Nephron (organoid): ENCODE data around the gene TRMT1.

Experiments used
- H3K27ac Mint-ChIP-seq, 3 experiments: 2 replicates each; pipeline ENCODE4 v1.8.0; 2020; ENCODE audit warnings: mixed read lengths in 3 of 3, mild to moderate bottlenecking in 2 of 3, moderate library complexity in 1 of 3
- H3K27me3 Mint-ChIP-seq: 2 replicates; pipeline ENCODE4 v1.8.0; 2021; ENCODE audit warnings: low read depth, mild to moderate bottlenecking, moderate library complexity, mixed read lengths
- H3K36me3 Mint-ChIP-seq: 2 replicates; pipeline ENCODE4 v1.8.0; 2020; ENCODE audit warnings: low read depth, mixed read lengths
- H3K4me1 Mint-ChIP-seq: 2 replicates; pipeline ENCODE4 v1.8.0; 2020; ENCODE audit warnings: mixed read lengths
- H3K4me3 Mint-ChIP-seq, 3 experiments: 2 replicates each; pipeline ENCODE4 v1.8.0; 2020; ENCODE audit warnings: mild to moderate bottlenecking in 3 of 3, mixed read lengths in 3 of 3, moderate library complexity in 2 of 3
- H3K9me3 Mint-ChIP-seq: 2 replicates; pipeline ENCODE4 v1.8.0; 2020; ENCODE audit warnings: mixed read lengths
- TF ChIP-seq, protein P1 (sequence below), 3 experiments: fragments of 200-600 bp; sonication (generic); IDR thresholded peaks; one replicate each; pipeline ENCODE4 v1.5.0; 2021; ENCODE audit warnings: antibody characterized with exemption in 3 of 3; ENCODE audit not compliant: unreplicated experiment in 3 of 3

Gene TRMT1

DNA sequence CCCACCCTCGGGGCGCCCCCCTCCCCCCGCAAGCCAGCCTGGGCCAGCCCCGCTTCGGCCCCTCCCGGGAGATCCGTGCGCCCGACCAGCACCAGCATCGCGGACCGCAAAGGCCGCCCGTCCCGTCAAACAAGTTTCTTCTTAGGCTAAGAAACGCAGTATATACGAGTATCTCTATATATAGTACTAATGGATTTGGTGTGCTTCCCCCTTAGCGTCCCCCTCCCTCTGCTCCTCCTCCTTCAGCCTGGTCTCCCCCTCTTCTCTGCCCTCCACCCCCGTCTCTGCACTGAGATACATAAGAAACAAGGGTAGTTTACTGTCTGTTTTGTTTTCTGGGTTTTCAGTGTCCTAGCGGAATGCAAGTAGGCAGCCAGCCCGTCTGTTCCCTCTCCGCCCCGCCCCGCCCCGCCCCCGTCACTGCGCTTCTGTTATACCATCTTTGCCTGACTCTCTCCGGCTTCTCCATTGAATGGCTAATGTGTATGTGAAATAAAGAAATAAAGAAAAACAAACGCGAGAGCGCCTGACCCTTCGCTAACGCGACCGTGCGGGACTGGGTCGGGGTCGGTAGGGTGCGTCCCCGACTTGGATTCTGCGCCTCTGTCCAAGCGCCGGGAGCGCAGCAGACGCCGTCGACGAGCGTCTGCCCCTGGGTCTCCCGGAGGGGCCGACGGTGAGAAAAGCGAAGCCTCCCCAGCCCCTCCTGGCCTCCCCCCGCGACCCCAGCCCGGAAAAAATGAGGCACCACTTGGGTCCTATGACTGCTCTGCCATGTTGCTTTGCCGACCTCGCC is 18.1 kb downstream of the TRMT1 start:
- Mint-ChIP-seq H3K4me3 (peak overlapping the region in 2 of 3 experiments; percentile 58 to 71), H3K4me1 (peaks cover 41% of the 10 kb centered on the region), H3K27me3 (peaks cover 90% of the 10 kb centered on the region), H3K36me3 (no peaks in the 10 kb centered on the region), H3K9me3 (no peaks in the 10 kb centered on the region), H3K27ac (peak overlapping the region in 1 of 3 experiments; percentile 74)
- TF ChIP-seq, protein P1, sequence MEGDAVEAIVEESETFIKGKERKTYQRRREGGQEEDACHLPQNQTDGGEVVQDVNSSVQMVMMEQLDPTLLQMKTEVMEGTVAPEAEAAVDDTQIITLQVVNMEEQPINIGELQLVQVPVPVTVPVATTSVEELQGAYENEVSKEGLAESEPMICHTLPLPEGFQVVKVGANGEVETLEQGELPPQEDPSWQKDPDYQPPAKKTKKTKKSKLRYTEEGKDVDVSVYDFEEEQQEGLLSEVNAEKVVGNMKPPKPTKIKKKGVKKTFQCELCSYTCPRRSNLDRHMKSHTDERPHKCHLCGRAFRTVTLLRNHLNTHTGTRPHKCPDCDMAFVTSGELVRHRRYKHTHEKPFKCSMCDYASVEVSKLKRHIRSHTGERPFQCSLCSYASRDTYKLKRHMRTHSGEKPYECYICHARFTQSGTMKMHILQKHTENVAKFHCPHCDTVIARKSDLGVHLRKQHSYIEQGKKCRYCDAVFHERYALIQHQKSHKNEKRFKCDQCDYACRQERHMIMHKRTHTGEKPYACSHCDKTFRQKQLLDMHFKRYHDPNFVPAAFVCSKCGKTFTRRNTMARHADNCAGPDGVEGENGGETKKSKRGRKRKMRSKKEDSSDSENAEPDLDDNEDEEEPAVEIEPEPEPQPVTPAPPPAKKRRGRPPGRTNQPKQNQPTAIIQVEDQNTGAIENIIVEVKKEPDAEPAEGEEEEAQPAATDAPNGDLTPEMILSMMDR (IDR thresholded peaks at IDR 0.05; ENCODE audit: unreplicated experiment in 3 of 3) = no peak

DNA sequence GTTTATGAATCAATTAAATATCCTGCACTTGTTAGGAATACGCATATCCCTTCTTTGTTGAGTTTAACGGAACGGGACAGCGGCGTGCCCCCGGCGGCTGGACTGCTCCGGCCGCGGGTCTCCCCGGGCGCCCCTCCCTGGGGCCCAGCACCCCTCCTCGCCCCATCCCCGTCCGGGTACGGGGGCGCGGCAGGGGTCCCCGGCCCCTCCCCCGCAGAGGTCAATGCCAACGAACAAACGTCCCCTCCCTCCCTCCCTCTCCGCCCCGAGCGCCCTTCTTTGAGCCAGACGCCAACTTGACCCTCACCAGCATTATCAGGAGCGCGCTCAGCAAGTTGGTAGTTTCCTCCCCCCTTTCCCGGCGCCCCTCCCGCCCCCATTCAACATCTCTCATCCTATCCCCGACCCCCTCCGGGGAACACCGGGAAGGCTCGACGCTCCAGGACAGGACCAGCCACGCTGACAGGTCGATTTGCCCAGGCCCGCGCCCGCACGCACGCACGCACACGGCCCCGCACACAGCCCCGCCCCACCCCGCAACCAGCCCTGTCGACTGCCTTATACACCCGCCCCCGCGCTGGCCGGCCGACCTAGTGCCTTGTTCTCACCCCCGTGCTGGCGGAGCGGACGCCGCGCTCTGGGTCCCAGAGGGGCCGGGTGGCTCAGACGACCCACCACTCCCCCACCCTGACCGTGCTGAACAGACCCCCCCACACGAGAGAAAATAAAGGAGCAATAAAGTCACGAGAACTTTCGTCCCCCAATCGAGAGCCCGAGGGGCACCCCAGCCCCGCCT is 18.9 kb downstream of the TRMT1 start:
- H3K27ac Mint-ChIP-seq = peak overlapping the region in 1 of 3 experiments; percentile 74
- TF ChIP-seq, protein P1 (IDR thresholded peaks at IDR 0.05; ENCODE audit: unreplicated experiment in 3 of 3) = no peak
- no peaks in the 10 kb centered on the region for H3K36me3 Mint-ChIP-seq
- peaks cover 42% of the 10 kb centered on the region for H3K4me1 Mint-ChIP-seq
- H3K9me3 Mint-ChIP-seq = no peaks in the 10 kb centered on the region
- peaks cover 85% of the 10 kb centered on the region for H3K27me3 Mint-ChIP-seq
- H3K4me3 Mint-ChIP-seq = peak overlapping the region in 1 of 3 experiments; percentile 31

DNA sequence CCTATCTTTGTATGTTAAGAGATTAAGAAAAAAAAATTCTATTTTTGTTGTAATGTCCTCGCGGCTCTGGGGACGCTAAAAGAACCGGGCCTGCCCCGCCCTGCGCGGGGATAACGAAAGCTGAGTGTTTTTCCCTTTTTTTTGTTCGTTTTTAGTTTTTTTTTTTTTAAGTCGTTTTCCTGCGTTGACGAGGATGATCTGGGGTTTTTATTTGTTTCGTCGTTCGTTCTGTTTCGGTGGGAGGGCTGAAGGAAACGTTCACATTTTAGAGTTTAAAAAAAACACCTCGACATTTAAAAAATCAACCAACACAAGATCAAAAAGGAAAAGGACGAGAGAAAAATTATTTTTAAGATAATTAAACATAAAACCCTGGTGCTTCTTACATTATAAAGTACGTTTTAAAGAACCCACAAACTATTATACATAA is 19.5 kb downstream of the TRMT1 start:
- peak overlapping the region in 2 of 3 experiments; percentile 55 to 62 for H3K4me3 Mint-ChIP-seq
- H3K27me3 Mint-ChIP-seq = peaks cover 81% of the 10 kb centered on the region
- no peaks in the 10 kb centered on the region for H3K36me3 Mint-ChIP-seq
- H3K9me3 Mint-ChIP-seq = no peaks in the 10 kb centered on the region
- peaks cover 44% of the 10 kb centered on the region for H3K4me1 Mint-ChIP-seq
- TF ChIP-seq, protein P1 (IDR thresholded peaks at IDR 0.05; ENCODE audit: unreplicated experiment in 3 of 3) = no peak
- H3K27ac Mint-ChIP-seq = no peak overlapping the region

DNA sequence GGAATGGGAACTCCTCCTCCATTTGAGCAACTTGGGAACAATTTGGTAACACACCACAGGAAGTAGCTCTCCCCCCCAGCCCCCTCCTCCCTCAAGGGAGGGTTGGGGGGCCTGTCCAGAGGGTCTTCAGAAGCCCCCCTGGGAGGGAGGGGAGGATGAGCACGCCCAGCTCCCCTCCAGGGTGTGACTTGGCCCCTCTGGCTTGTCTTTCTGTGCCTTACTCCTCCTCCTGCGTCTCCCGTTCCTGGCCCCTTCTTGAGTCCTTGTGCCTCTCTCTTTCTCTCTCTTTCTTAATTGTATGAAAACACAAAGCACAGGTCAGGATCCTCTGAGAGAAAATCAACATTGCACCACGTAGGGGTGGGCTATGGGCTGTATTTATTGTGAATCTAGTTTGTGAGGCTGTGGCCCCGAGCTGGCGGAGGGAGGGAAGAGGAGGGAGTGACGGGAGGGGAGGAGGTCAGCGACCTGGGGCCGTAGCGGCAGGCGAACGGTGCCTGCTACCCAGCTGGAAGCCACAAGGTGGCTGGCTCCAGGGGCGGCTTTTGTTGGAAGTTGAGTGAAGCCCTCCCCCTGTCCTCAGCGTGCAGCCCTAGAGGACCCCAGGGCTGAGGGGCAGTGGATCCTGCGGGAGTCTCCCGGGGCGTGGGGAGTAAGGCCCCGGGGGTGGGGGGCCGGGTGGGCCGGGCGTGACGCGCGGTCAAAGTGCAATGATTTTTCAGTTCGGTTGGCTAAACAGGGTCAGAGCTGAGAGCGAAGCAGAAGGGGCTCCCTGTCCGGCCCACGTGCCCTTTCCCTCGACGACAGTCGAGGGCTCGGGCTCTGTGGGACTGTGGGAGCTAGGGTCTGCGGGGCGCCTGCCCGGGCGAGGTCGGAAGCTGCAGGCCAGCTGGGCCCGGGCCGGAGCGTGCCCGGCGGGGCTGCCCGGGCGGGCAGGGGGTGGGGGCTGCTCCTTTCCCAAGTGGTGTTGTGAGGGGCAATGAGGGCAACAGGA is 20.3 kb downstream of the TRMT1 start:
- peak overlapping the region; percentile 50 to 70 (median 52) for H3K4me3 Mint-ChIP-seq
- no peaks in the 10 kb centered on the region for H3K9me3 Mint-ChIP-seq
- H3K27ac Mint-ChIP-seq = peak overlapping the region; percentile 10 to 58 (median 34)
- H3K27me3 Mint-ChIP-seq = peaks cover 78% of the 10 kb centered on the region
- H3K36me3 Mint-ChIP-seq = no peaks in the 10 kb centered on the region
- TF ChIP-seq, protein P1 (IDR thresholded peaks at IDR 0.05; ENCODE audit: unreplicated experiment in 3 of 3) = peak in 2 of 3 experiments; percentile 23 to 27
- H3K4me1 Mint-ChIP-seq = peaks cover 53% of the 10 kb centered on the region

DNA sequence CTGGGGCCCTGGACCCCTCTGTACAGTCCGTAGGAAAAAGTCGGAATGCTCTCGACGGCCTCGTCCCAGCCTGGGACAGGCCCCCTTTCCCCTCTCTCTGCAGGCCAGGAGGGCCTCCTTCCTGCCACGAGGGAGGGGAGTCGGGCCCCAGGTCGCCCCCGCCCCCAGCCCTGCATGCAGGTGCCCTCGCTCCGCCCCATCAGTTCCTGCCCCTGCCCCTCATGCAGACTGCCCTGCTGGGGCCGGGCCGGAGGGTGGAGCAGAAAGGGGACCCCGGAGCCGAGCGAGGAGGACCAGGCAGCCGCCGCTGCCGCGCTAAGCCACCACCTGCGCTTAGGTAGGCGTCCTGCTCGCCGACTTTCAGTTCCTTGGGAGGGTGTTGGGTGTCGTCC is 21.2 kb downstream of the TRMT1 start:
- Mint-ChIP-seq H3K27me3 (peaks cover 77% of the 10 kb centered on the region), H3K27ac (no peak overlapping the region), H3K9me3 (no peaks in the 10 kb centered on the region), H3K4me3 (peak overlapping the region in 1 of 3 experiments; percentile 70), H3K36me3 (no peaks in the 10 kb centered on the region), H3K4me1 (peaks cover 59% of the 10 kb centered on the region)
- TF ChIP-seq, protein P1 (IDR thresholded peaks at IDR 0.05; ENCODE audit: unreplicated experiment in 3 of 3) = no peak
